ENCODE data around the gene SHISA9.

DNA sequence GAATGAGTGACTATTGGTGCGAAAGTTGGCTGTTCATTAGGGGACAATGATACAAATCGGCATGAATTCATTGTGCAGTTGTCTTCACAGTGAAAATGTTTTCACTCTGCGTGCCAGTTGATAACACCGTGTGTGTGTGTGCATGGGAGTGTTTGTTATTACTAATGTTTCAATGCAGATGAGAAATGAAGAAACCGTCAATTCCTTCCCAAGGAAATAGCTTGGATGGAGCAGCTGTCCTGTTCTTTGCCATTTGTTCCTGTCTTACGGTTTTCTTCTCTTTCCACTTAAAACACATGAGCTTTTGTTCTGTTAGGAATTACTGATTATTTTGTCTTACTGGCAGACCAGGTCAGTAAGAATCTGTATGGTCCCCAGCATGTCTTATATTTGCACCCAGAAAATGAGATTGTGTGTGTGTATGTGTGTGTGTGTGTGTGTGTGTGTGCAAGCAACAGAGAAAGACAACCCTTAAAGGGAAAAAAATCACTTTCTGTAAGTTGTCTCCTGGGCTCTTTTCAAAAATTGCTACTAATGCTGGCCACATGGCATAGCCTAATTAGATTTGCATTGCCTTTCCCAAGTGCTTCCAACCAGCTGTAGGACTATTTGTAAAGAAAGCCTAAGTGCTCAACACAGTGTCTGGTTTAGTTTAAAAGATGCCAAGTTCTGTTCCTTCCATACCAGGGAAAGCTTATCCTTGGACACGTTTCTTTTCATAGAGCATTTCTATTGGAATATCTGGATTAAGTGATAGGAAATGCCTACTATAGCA, 23.8 kb downstream of the SHISA9 start:
- TF ChIP-seq POLR2A (IDR thresholded peaks at IDR 0.05; ENCODE audit: low read length) (no peak), GATA1 (IDR thresholded peaks at IDR 0.05; ENCODE audit: low read depth, low read length) (no peak)

All from erythroblast (primary cell).